Brain microvascular endothelial cell (primary cell): ENCODE data around the gene AKT2.

Source experiments
- DNase-seq: peaks from one replicate; pipeline ENCODE4 v3.0.0-alpha.2; 2020
- H3K27ac ChIP-seq: fragments of 250-450 bp; sonication (Bioruptor Pico); 2 replicates; pipeline ENCODE4 v1.5.1; 2020; ENCODE audit warnings: mild to moderate bottlenecking, moderate library complexity
- H3K27me3 ChIP-seq: fragments of 250-450 bp; sonication (Bioruptor Pico); replicated peaks from 2 replicates; pipeline ENCODE4 v1.5.1; 2020; ENCODE audit warnings: mild to moderate bottlenecking
- H3K36me3 ChIP-seq: fragments of 250-450 bp; sonication (Bioruptor Pico); replicated peaks from 2 replicates; pipeline ENCODE4 v1.5.1; 2020; ENCODE audit warnings: mild to moderate bottlenecking
- H3K4me3 ChIP-seq: 2 replicates; pipeline ENCODE4 v1.5.1; 2011; ENCODE audit warnings: low read depth, mild to moderate bottlenecking, control low read depth, low read length, moderate library complexity
- CTCF ChIP-seq: IDR thresholded peaks from 2 replicates; pipeline ENCODE4 v1.5.1; 2011; ENCODE audit warnings: low read depth, mild to moderate bottlenecking, moderate library complexity, low read length, control low read depth, inconsistent platforms; ENCODE audit errors: missing control alignments
- in situ Hi-C: cut with HindIII; loops from 2 replicates; pipeline ENCODE4 v1.10.0; 2017; ENCODE audit warnings: low sequenced_read_pairs, low pct_ligation_motif_present

The AKT2 gene

GRCh38 chr19:40283414-40284250, 1.5 kb downstream of the AKT2 start:
- in situ Hi-C loops = no loop called here
- no peaks in the 10 kb centered on the region for H3K27me3 ChIP-seq
- DNase-seq = no peak
- peak overlapping the region; percentile 92 for H3K4me3 ChIP-seq
- TF ChIP-seq CTCF = no peak
- no peaks in the 10 kb centered on the region for H3K36me3 ChIP-seq
- H3K27ac ChIP-seq = peak overlapping the region; percentile 91

- in situ Hi-C loops = no loop called here
- no peaks in the 10 kb centered on the region for H3K36me3 ChIP-seq
- H3K27me3 ChIP-seq = no peaks in the 10 kb centered on the region
- H3K27ac ChIP-seq = no peak overlapping the region
- no peak for DNase-seq
- H3K4me3 ChIP-seq = no peak overlapping the region
- TF ChIP-seq CTCF = no peak
Observed at GRCh38 chr19:40282920-40283319, 2.2 kb downstream of the AKT2 start.

GRCh38 chr19:40282209-40282580, 3.0 kb downstream of the AKT2 start:
- Histone ChIP-seq H3K27me3 (no peaks in the 10 kb centered on the region), H3K4me3 (no peak overlapping the region), H3K36me3 (no peaks in the 10 kb centered on the region), H3K27ac (no peak overlapping the region)
- in situ Hi-C loops = no loop called here
- no peak for TF ChIP-seq CTCF
- no peak for DNase-seq

GRCh38 chr19:40281381-40282208, 3.5 kb downstream of the AKT2 start:
- Histone ChIP-seq H3K36me3 (no peaks in the 10 kb centered on the region), H3K27ac (no peak overlapping the region), H3K27me3 (no peaks in the 10 kb centered on the region), H3K4me3 (no peak overlapping the region)
- no peak for TF ChIP-seq CTCF
- in situ Hi-C loops = no loop called here
- no peak for DNase-seq

- no peak for DNase-seq
- Histone ChIP-seq H3K36me3 (no peaks in the 10 kb centered on the region), H3K27ac (no peak overlapping the region), H3K4me3 (no peak overlapping the region), H3K27me3 (no peaks in the 10 kb centered on the region)
- TF ChIP-seq CTCF = no peak
- in situ Hi-C loops = no loop called here
Observed at GRCh38 chr19:40280608-40281221, 4.4 kb downstream of the AKT2 start.
